ENCODE data around the gene KRTCAP3.

Gene KRTCAP3

DNA sequence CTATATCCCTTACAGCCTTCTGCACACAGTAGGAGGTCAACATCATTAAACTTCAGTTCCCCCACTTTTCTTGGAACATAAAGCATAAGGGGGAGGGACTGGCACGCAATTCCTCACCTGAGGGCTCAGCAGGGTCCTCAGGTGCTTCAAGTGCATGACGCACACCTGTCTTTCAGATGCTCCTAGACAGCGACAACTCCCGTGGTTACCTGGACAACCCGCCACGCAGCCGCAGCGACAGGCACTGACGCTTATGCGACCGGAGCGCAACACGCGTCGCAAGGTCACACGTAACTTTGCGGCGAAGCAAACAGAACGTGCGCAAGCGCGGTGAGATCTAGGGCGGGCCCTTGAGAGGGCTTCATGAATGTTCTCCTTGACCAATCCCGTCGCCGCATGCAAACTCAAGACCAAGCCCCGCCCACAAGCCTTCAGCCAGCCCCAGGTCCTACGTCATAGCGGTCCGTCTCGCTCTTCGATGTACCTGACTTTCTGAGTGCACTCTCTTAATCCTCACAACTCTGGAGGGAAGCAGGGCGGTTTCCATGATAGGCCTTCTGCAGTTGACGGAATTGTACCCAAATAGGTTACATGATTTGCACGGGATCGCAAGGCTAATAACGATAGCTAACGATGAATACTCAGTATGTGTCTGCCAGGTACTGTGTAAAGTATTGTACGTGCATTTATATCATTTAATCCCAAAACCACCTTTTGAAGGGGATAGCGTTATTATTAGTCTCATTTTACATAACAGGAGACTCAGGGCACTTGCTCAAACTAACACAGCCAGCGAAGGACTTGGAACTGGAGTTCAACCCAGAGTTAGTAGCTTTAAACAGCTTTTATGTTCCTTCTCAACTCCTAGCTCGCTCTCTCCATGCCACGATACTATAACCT lies 47.6 kb downstream of the KRTCAP3 start, which contains the start of gene IFT172:
TSS of gene IFT172 (minus strand) at position 246 of the 900 bp plus-strand sequence. CDS start at position 156, 90 bp downstream.
- TF ChIP-seq, protein P1, sequence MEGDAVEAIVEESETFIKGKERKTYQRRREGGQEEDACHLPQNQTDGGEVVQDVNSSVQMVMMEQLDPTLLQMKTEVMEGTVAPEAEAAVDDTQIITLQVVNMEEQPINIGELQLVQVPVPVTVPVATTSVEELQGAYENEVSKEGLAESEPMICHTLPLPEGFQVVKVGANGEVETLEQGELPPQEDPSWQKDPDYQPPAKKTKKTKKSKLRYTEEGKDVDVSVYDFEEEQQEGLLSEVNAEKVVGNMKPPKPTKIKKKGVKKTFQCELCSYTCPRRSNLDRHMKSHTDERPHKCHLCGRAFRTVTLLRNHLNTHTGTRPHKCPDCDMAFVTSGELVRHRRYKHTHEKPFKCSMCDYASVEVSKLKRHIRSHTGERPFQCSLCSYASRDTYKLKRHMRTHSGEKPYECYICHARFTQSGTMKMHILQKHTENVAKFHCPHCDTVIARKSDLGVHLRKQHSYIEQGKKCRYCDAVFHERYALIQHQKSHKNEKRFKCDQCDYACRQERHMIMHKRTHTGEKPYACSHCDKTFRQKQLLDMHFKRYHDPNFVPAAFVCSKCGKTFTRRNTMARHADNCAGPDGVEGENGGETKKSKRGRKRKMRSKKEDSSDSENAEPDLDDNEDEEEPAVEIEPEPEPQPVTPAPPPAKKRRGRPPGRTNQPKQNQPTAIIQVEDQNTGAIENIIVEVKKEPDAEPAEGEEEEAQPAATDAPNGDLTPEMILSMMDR (IDR thresholded peaks at IDR 0.05; ENCODE audit: low read depth, low read length, missing control alignments), result no peak
- H3K4me3 ChIP-seq (replicated peaks; ENCODE audit: low read depth, low read length), result peak within 1 kb of the TSS; percentile 91
- peak; percentile 97 for DNase-seq (ENCODE audit: extremely low read depth, low read depth)

DNA sequence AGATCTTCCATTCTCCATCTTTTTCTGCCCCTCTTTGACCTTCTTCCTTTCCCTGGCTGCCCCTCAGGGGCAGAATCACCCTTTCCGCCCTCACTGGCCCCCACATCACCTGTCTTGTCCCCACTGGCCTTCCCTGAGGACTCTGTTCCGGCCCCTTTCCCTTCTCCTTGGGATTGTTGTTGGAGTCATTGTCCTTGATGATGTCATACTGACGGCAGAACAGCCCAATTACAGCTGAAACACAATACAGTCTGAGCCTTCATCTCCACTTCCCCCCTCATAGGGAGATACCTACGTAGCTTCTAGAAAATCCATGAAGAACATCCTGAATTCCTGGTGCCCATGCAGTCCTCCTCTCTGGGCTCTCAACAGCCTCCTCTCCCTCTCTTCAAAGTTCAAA lies 50.4 kb downstream of the KRTCAP3 start:
- TF ChIP-seq, protein P1 (IDR thresholded peaks at IDR 0.05; ENCODE audit: low read depth, low read length, missing control alignments), result no peak
- H3K4me3 ChIP-seq (replicated peaks; ENCODE audit: low read depth, low read length), result no peak overlapping the region
- DNase-seq (ENCODE audit: extremely low read depth, low read depth), result no peak

DNA sequence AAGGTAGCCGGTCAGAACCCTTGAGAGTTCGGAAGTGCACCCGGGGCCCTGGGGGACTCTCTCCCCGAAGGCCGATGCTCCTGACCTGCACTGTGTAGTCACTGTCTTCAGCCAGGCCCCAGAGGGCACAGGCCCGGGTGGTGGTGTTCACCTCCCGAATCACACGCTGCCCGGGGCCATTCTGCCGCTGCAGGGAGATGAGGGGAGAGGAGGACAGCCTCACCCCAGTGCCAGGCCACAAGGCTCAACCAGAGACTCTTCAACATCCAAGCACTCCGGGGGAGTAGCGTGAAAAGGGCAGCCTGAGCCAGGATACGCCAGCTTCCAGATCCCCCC lies 51.7 kb downstream of the KRTCAP3 start:
- TF ChIP-seq, protein P1 (IDR thresholded peaks at IDR 0.05; ENCODE audit: low read depth, low read length, missing control alignments), result no peak
- no peak overlapping the region for H3K4me3 ChIP-seq (replicated peaks; ENCODE audit: low read depth, low read length)
- DNase-seq (ENCODE audit: extremely low read depth, low read depth), result no peak

All from HFF-Myc (cell line).